D721Med (cell line): ENCODE measurements around the gene DNAJC21.

Source experiments
- DNase-seq: peaks from one replicate; pipeline ENCODE4 v3.0.0; 2011; ENCODE audit warnings: low spot score; ENCODE audit not compliant: insufficient read length
- FAIRE-seq: peaks from 2 replicates; lab custom pipeline; 2011; peaks lifted over from hg19 to GRCh38; lab: Jason Lieb, UNC
- CTCF ChIP-seq: IDR thresholded peaks from 2 replicates; pipeline ENCODE4 v1.5.1; 2012; ENCODE audit warnings: mild to moderate bottlenecking, control low read depth; ENCODE audit not compliant: insufficient read depth; ENCODE audit errors: missing control alignments

DNAJC21 gene

GRCh38 chr5:34923694-34924461 lies 5.5 kb upstream of the DNAJC21 start:
- FAIRE-seq: no peak
- no peak for DNase-seq
- TF ChIP-seq CTCF: no peak

- TF ChIP-seq CTCF: no peak
- DNase-seq (no peak), FAIRE-seq (no peak)
Observed at GRCh38 chr5:34924462-34924765, 4.9 kb upstream of the DNAJC21 start.

- no peak for DNase-seq
- no peak for FAIRE-seq
Observed at GRCh38 chr5:34926318-34926888, 3.0 kb upstream of the DNAJC21 start.

GRCh38 chr5:34927785-34928184 lies 1.6 kb upstream of the DNAJC21 start:
- TF ChIP-seq CTCF: no peak
- FAIRE-seq: no peak
- no peak for DNase-seq

More at GRCh38 chr5:34926318-34926888, 3.0 kb upstream of the DNAJC21 start:
- TF ChIP-seq CTCF: no peak

GRCh38 chr5:34928267-34928666 lies 1.1 kb upstream of the DNAJC21 start:
- FAIRE-seq (no peak), DNase-seq (no peak)
- TF ChIP-seq CTCF: no peak

GRCh38 chr5:34929720-34930461 lies 532 bp downstream of the DNAJC21 start:
- no peak for TF ChIP-seq CTCF
- FAIRE-seq (no peak), DNase-seq (peak; percentile 25)
